Panc1 (cell line): ENCODE data around the gene DCTN2. TPM values are rescaled to one million over a fixed set of nuclear protein-coding genes. Genes with fewer than 3 reads are reported as not detected.

Experiments
- ATAC-seq: fragments of 200-7000 bp; cut with Tn5 transposase; 2 replicates; pipeline ENCODE4 v1.9.1; 2020; ENCODE audit warnings: mild to moderate bottlenecking, moderate library complexity
- BruUV-seq: library from RNA; stranded (reverse); fragments of 400-500 nt; replicated peaks from 2 replicates; lab custom pipeline; 2021; lab: Mats Ljungman, UMichigan
- CTCF ChIA-PET: fragments of 300-600 bp; sonication (Branson Sonifier 250); formaldehyde crosslinking; loops from one replicate; lab custom pipeline; 2022; ENCODE audit warnings: antibody characterized with exemption; lab: Charles Lee
- POLR2A ChIA-PET: fragments of 300-600 bp; sonication (Branson Sonifier 250); formaldehyde crosslinking; loops from one replicate; lab custom pipeline; 2022; ENCODE audit warnings: antibody characterized with exemption; lab: Charles Lee
- DNase-seq: peaks from one replicate; pipeline ENCODE4 v3.0.0-alpha.2; 2010; ENCODE audit warnings: low read depth, low spot score
- H3K27ac ChIP-seq: 2 replicates; pipeline ENCODE4 v1.5.1; 2011; ENCODE audit warnings: mild to moderate bottlenecking, low read length, inconsistent platforms
- H3K27me3 ChIP-seq: fragments of 200-500 bp; sonication (Bioruptor generic); 2 replicates; pipeline ENCODE4 v1.6.0; 2014; ENCODE audit warnings: low read length, inconsistent platforms; ENCODE audit not compliant: control insufficient read depth, insufficient read depth
- H3K36me3 ChIP-seq: fragments of 200-500 bp; sonication (Bioruptor generic); 2 replicates; pipeline ENCODE4 v1.5.1; 2014; ENCODE audit warnings: inconsistent platforms, mild to moderate bottlenecking, low read length, moderate library complexity; ENCODE audit not compliant: control insufficient read depth, insufficient read depth
- H3K4me1 ChIP-seq: 2 replicates; pipeline ENCODE4 v1.5.1; 2011; ENCODE audit warnings: inconsistent platforms, mild to moderate bottlenecking, low read length, moderate library complexity; ENCODE audit not compliant: control insufficient read depth, insufficient read depth
- H3K4me3 ChIP-seq, 2 experiments: 2 replicates each; pipeline ENCODE4 v1.5.1; 2011 to 2012; ENCODE audit warnings: low read depth in 2 of 2, low read length in 2 of 2, mild to moderate bottlenecking in 2 of 2, inconsistent platforms in 1 of 2, moderate library complexity in 1 of 2
- H3K9me3 ChIP-seq: fragments of 200-500 bp; sonication (Bioruptor generic); 2 replicates; pipeline ENCODE4 v1.5.1; 2014; ENCODE audit warnings: low read depth, mild to moderate bottlenecking, inconsistent platforms, low read length, moderate library complexity; ENCODE audit not compliant: control insufficient read depth, insufficient read depth
- POLR2AphosphoS5 ChIP-seq: IDR thresholded peaks from 2 replicates; pipeline ENCODE4 v1.6.1; 2012; ENCODE audit warnings: mild to moderate bottlenecking, low read depth, low read length, moderate library complexity
- REST ChIP-seq, 2 experiments: IDR thresholded peaks; 2 replicates each; pipeline ENCODE4 v1.6.1; 2011 to 2012; ENCODE audit warnings: low read depth in 2 of 2, control low read depth in 1 of 2, low read length in 1 of 2, mild to moderate bottlenecking in 1 of 2, moderate library complexity in 1 of 2; ENCODE audit not compliant: insufficient read depth in 1 of 2
- SIN3A ChIP-seq: IDR thresholded peaks from 2 replicates; pipeline ENCODE4 v1.6.1; 2012; ENCODE audit warnings: low read depth, mild to moderate bottlenecking, low read length, moderate library complexity, borderline replicate concordance; ENCODE audit not compliant: insufficient read depth
- TCF7L2 ChIP-seq: IDR thresholded peaks from 2 replicates; pipeline ENCODE4 v1.6.1; 2011; ENCODE audit warnings: mild to moderate bottlenecking, low read depth, low read length, inconsistent platforms
- in situ Hi-C: cut with HindIII; loops from 2 replicates; pipeline ENCODE4 v1.10.0; 2016; ENCODE audit warnings: low sequenced_read_pairs, low pct_unique_long_range_greater_than_20kb
- intact Hi-C: fragments of 100-400 bp; cut with micrococcal nuclease; formaldehyde crosslinking; loops from one replicate; pipeline ENCODE4 v1.10.0; 2022; ENCODE audit not compliant: unreplicated experiment
- total RNA-seq: library from RNA; stranded (reverse); gene quantifications from one replicate; pipeline ENCODE4 v1.2.1, GENCODE V29; 2021; ENCODE audit not compliant: unreplicated experiment
- TF ChIP-seq, protein P1 (sequence below): fragments of 450-650 bp; IDR thresholded peaks from 2 replicates; pipeline ENCODE4 v1.5.1; 2017; ENCODE audit warnings: mild to moderate bottlenecking

DCTN2 gene
- total RNA-seq, 1 experiment from 2014 or later, result 97.6 TPM

DNA sequence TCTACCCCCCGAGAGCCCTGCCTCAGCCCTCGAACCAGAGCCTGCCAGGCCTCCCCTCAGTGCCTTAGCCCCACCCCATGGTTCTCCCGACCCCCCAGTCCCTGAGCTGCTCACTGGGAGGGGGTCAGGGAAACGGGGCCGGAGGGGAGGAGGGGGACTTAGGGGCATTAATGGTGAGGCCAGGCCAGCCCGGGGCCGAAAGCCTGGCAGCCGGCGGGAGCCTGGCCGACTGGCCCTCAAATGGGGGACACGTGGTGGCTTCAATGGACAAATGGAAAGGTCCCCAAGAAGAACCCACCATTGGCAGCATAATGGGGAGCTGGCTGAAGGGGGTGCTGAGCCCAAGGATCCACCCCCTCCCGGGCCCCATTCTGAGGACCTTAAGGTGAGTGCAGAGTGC is 18.8 kb downstream of the DCTN2 start:
- ATAC-seq (no peak), DNase-seq (no peak)
- in situ Hi-C loops (no loop called here), intact Hi-C loops (no loop called here)
- Histone ChIP-seq H3K9me3 (no peaks in the 10 kb centered on the region), H3K36me3 (peaks cover 14% of the 10 kb centered on the region), H3K4me1 (peaks cover 19% of the 10 kb centered on the region), H3K4me3 (no peak overlapping the region), H3K27ac (no peak overlapping the region), H3K27me3 (no peaks in the 10 kb centered on the region)
- CTCF ChIA-PET, result no interaction called here
- TF ChIP-seq TCF7L2 (no peak), POLR2AphosphoS5 (no peak), REST (IDR thresholded peaks at IDR 0.05; ENCODE audit: insufficient read depth in 1 of 2, low read depth in 2 of 2, low read length in 1 of 2) (no peak), SIN3A (no peak)
- TF ChIP-seq, protein P1, sequence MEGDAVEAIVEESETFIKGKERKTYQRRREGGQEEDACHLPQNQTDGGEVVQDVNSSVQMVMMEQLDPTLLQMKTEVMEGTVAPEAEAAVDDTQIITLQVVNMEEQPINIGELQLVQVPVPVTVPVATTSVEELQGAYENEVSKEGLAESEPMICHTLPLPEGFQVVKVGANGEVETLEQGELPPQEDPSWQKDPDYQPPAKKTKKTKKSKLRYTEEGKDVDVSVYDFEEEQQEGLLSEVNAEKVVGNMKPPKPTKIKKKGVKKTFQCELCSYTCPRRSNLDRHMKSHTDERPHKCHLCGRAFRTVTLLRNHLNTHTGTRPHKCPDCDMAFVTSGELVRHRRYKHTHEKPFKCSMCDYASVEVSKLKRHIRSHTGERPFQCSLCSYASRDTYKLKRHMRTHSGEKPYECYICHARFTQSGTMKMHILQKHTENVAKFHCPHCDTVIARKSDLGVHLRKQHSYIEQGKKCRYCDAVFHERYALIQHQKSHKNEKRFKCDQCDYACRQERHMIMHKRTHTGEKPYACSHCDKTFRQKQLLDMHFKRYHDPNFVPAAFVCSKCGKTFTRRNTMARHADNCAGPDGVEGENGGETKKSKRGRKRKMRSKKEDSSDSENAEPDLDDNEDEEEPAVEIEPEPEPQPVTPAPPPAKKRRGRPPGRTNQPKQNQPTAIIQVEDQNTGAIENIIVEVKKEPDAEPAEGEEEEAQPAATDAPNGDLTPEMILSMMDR, result no peak
- no TSS peak for BruUV-seq
- POLR2A ChIA-PET, result no interaction called here

- in situ Hi-C loops (no loop called here), intact Hi-C loops (no loop called here)
- DNase-seq (no peak), ATAC-seq (no peak)
- peaks cover 15% of the 10 kb centered on the region for H3K36me3 ChIP-seq
- H3K9me3 ChIP-seq, result no peaks in the 10 kb centered on the region
- H3K4me1 ChIP-seq, result peaks cover 19% of the 10 kb centered on the region
- TF ChIP-seq REST (IDR thresholded peaks at IDR 0.05; ENCODE audit: insufficient read depth in 1 of 2, low read depth in 2 of 2, low read length in 1 of 2) (no peak), SIN3A (no peak), POLR2AphosphoS5 (no peak), TCF7L2 (no peak)
- TF ChIP-seq, protein P1, result no peak
- no peak overlapping the region for H3K27ac ChIP-seq
- ChIA-PET POLR2A (interaction anchor here (0.7 kb wide), 1 partner anchor 274 kb away, joined by 3 read pairs; no protein-coding TSS in a partner anchor), CTCF (no interaction called here)
- BruUV-seq, result no TSS peak
- no peaks in the 10 kb centered on the region for H3K27me3 ChIP-seq
- no peak overlapping the region for H3K4me3 ChIP-seq
These were observed 19.8 kb downstream of the DCTN2 start for GRCh38 chr12:57527184-57527583.
